BLaER1 treated with 17β-estradiol and CSF1 and Interleukin-3, amounts not matched to agents 10 nM and 100 nM (cell line): ENCODE measurements around the gene SEC62.

Experiments
- H3K27ac ChIP-seq, 11 experiments: shearing (Covaris generic); formaldehyde crosslinking; 2 replicates each; pipeline ENCODE4 v1.8.1; 2022
- H3K27me3 ChIP-seq, 11 experiments: shearing (Covaris generic); formaldehyde crosslinking; 2 replicates each; pipeline ENCODE4 v1.8.1; 2022
- H3K36me3 ChIP-seq, 11 experiments: shearing (Covaris generic); formaldehyde crosslinking; 2 replicates each; pipeline ENCODE4 v1.8.1; 2022
- H3K4me1 ChIP-seq, 10 experiments: shearing (Covaris generic); formaldehyde crosslinking; 2 replicates each; pipeline ENCODE4 v1.8.1; 2022
- H3K4me2 ChIP-seq, 11 experiments: shearing (Covaris generic); formaldehyde crosslinking; 2 replicates each; pipeline ENCODE4 v1.8.1; 2022
- H3K4me3 ChIP-seq, 10 experiments: shearing (Covaris generic); formaldehyde crosslinking; 2 replicates each; pipeline ENCODE4 v1.8.1; 2022
- H3K9ac ChIP-seq, 11 experiments: shearing (Covaris generic); formaldehyde crosslinking; 2 replicates each; pipeline ENCODE4 v1.8.1; 2022
- H3K9me3 ChIP-seq, 11 experiments: shearing (Covaris generic); formaldehyde crosslinking; replicated peaks in 1 of 11; 2 replicates each; pipeline ENCODE4 v1.8.1; 2022
- H4K20me1 ChIP-seq, 11 experiments: shearing (Covaris generic); formaldehyde crosslinking; 2 replicates each; pipeline ENCODE4 v1.8.1; 2022
- Cebpa-rat ChIP-seq, 11 experiments: shearing (Covaris generic); IDR thresholded peaks; 2 replicates each; pipeline ENCODE4 v1.8.1; 2022

SEC62 gene

GRCh38 chr3:169999433-169999832, 32.8 kb downstream of the SEC62 start:
- H3K9ac ChIP-seq: no peak overlapping the region
- TF ChIP-seq Cebpa-rat (IDR thresholded peaks at IDR 0.05): no peak
- peaks cover 26 to 40% (median 32%) of the 10 kb centered on the region in 10 experiments for H3K4me1 ChIP-seq
- no peaks in the 10 kb centered on the region for H3K27me3 ChIP-seq
- no peak overlapping the region for H3K4me2 ChIP-seq
- peaks cover 23 to 49% (median 30%) of the 10 kb centered on the region in 11 experiments; a peak in 21 of 22 replicates for H3K36me3 ChIP-seq
- no peak overlapping the region for H3K4me3 ChIP-seq
- H3K9me3 ChIP-seq: peaks cover 0 to 9% (median 0%) of the 10 kb centered on the region in 11 experiments; a peak in 2 of 22 replicates
- no peak overlapping the region; a peak in 1 of 22 replicates for H3K27ac ChIP-seq
- no peaks in the 10 kb centered on the region; a peak in 1 of 22 replicates for H4K20me1 ChIP-seq

GRCh38 chr3:170000051-170000450, 33.4 kb downstream of the SEC62 start:
- peaks cover 17 to 43% (median 24%) of the 10 kb centered on the region in 11 experiments; a peak in 21 of 22 replicates for H3K36me3 ChIP-seq
- H4K20me1 ChIP-seq: no peaks in the 10 kb centered on the region; a peak in 1 of 22 replicates
- no peak overlapping the region for H3K27ac ChIP-seq
- H3K27me3 ChIP-seq: no peaks in the 10 kb centered on the region
- peaks cover 0 to 9% (median 0%) of the 10 kb centered on the region in 11 experiments; a peak in 2 of 22 replicates for H3K9me3 ChIP-seq
- H3K4me3 ChIP-seq: no peak overlapping the region
- H3K4me2 ChIP-seq: no peak overlapping the region
- no peak overlapping the region for H3K9ac ChIP-seq
- peaks cover 26 to 46% (median 32%) of the 10 kb centered on the region in 10 experiments for H3K4me1 ChIP-seq
- TF ChIP-seq Cebpa-rat (IDR thresholded peaks at IDR 0.05): no peak

GRCh38 chr3:170002231-170002630, 35.6 kb downstream of the SEC62 start:
- Histone ChIP-seq H3K9me3 (peaks cover 0 to 9% (median 0%) of the 10 kb centered on the region in 11 experiments; a peak in 2 of 22 replicates), H4K20me1 (no peaks in the 10 kb centered on the region), H3K36me3 (peaks cover 0 to 22% (median 7%) of the 10 kb centered on the region in 11 experiments; a peak in 6 of 22 replicates), H3K4me3 (peak overlapping the region in 1 of 10 experiments; percentile 25; a peak in 1 of 20 replicates), H3K4me1 (peaks cover 40 to 65% (median 50%) of the 10 kb centered on the region in 10 experiments), H3K4me2 (peak overlapping the region; percentile 51 to 80 (median 65)), H3K27me3 (no peaks in the 10 kb centered on the region), H3K27ac (peak overlapping the region in 10 of 11 experiments; percentile 8 to 83 (median 73); a peak in 18 of 22 replicates), H3K9ac (peak overlapping the region in 7 of 11 experiments; percentile 30 to 66 (median 55); a peak in 11 of 22 replicates)
- no peak for TF ChIP-seq Cebpa-rat (IDR thresholded peaks at IDR 0.05)

GRCh38 chr3:170002879-170003278, 36.3 kb downstream of the SEC62 start:
- Histone ChIP-seq H3K36me3 (peaks cover 0 to 17% (median 6%) of the 10 kb centered on the region in 11 experiments; a peak in 6 of 22 replicates), H3K27ac (peak overlapping the region in 10 of 11 experiments; percentile 25 to 83 (median 73); a peak in 19 of 22 replicates), H3K4me2 (peak overlapping the region; percentile 51 to 80 (median 65)), H3K4me3 (0 out of 20 replicates have a peak overlapping the region, but pooled peaks of 1 of the 10 experiments have one; percentile 8), H3K9ac (peak overlapping the region in 7 of 11 experiments; percentile 30 to 66 (median 55); a peak in 12 of 22 replicates), H3K27me3 (no peaks in the 10 kb centered on the region), H3K4me1 (peaks cover 44 to 71% (median 55%) of the 10 kb centered on the region in 10 experiments), H4K20me1 (no peaks in the 10 kb centered on the region), H3K9me3 (peaks cover 0 to 9% (median 0%) of the 10 kb centered on the region in 11 experiments; a peak in 2 of 22 replicates)
- TF ChIP-seq Cebpa-rat (IDR thresholded peaks at IDR 0.05): no peak

- Histone ChIP-seq H3K4me2 (peak overlapping the region; percentile 51 to 80 (median 65); a peak in 20 of 22 replicates), H3K27me3 (no peaks in the 10 kb centered on the region), H3K9me3 (peaks cover 0 to 9% (median 0%) of the 10 kb centered on the region in 11 experiments; a peak in 2 of 22 replicates), H4K20me1 (no peaks in the 10 kb centered on the region), H3K27ac (peak overlapping the region in 10 of 11 experiments; percentile 25 to 83 (median 73); a peak in 16 of 22 replicates), H3K36me3 (peaks cover 0 to 11% (median 3%) of the 10 kb centered on the region in 11 experiments; a peak in 4 of 22 replicates), H3K9ac (peak overlapping the region in 1 of 11 experiments; percentile 66; a peak in 1 of 22 replicates), H3K4me1 (peaks cover 42 to 73% (median 54%) of the 10 kb centered on the region in 10 experiments), H3K4me3 (no peak overlapping the region)
- no peak for TF ChIP-seq Cebpa-rat (IDR thresholded peaks at IDR 0.05)
Measured at GRCh38 chr3:170003881-170004356, 37.3 kb downstream of the SEC62 start.

- Histone ChIP-seq H3K9me3 (no peaks in the 10 kb centered on the region), H3K4me2 (peak overlapping the region; percentile 35 to 80 (median 57)), H3K27ac (peak overlapping the region in 10 of 11 experiments; percentile 31 to 85 (median 68); a peak in 19 of 22 replicates), H4K20me1 (no peaks in the 10 kb centered on the region), H3K9ac (peak overlapping the region in 7 of 11 experiments; percentile 19 to 68 (median 62); a peak in 13 of 22 replicates), H3K36me3 (no peaks in the 10 kb centered on the region), H3K27me3 (no peaks in the 10 kb centered on the region), H3K4me1 (peaks cover 30 to 60% (median 44%) of the 10 kb centered on the region in 10 experiments), H3K4me3 (peak overlapping the region in 1 of 10 experiments; percentile 32; a peak in 2 of 20 replicates)
- TF ChIP-seq Cebpa-rat (IDR thresholded peaks at IDR 0.05): peak in 9 of 11 experiments; percentile 69 to 90 (median 85); a peak in 16 of 22 replicates
Measured at GRCh38 chr3:170007031-170007663, 40.5 kb downstream of the SEC62 start.

GRCh38 chr3:170010498-170010897, 43.9 kb downstream of the SEC62 start:
- Histone ChIP-seq H3K9ac (no peak overlapping the region), H3K4me2 (no peak overlapping the region), H3K36me3 (no peaks in the 10 kb centered on the region), H3K27me3 (no peaks in the 10 kb centered on the region), H3K4me3 (no peak overlapping the region), H3K9me3 (no peaks in the 10 kb centered on the region), H3K27ac (no peak overlapping the region), H4K20me1 (no peaks in the 10 kb centered on the region), H3K4me1 (peaks cover 12 to 26% (median 22%) of the 10 kb centered on the region in 10 experiments)
- TF ChIP-seq Cebpa-rat (IDR thresholded peaks at IDR 0.05): no peak

- Histone ChIP-seq H3K9ac (no peak overlapping the region), H4K20me1 (no peaks in the 10 kb centered on the region), H3K36me3 (no peaks in the 10 kb centered on the region), H3K27ac (no peak overlapping the region), H3K4me3 (no peak overlapping the region), H3K27me3 (no peaks in the 10 kb centered on the region), H3K4me1 (peaks cover 0 to 3% (median 0%) of the 10 kb centered on the region in 10 experiments; a peak in 4 of 20 replicates), H3K9me3 (no peaks in the 10 kb centered on the region), H3K4me2 (no peak overlapping the region)
- TF ChIP-seq Cebpa-rat (IDR thresholded peaks at IDR 0.05): no peak
Measured at GRCh38 chr3:170012683-170013400, 46.2 kb downstream of the SEC62 start.
